HUES48 (cell line): ENCODE data around the gene RBM20.

Source experiments
- H3K27ac ChIP-seq: one replicate; pipeline ENCODE4 v1.7.0; 2013; ENCODE audit warnings: low read depth, low read length, inconsistent platforms
- H3K27me3 ChIP-seq: 2 replicates; pipeline ENCODE4 v1.6.1; 2013; ENCODE audit warnings: mild to moderate bottlenecking, low read length; ENCODE audit not compliant: control insufficient read depth, insufficient read depth
- H3K36me3 ChIP-seq: 2 replicates; pipeline ENCODE4 v1.6.1; 2013; ENCODE audit warnings: low read length; ENCODE audit not compliant: control insufficient read depth, insufficient read depth
- H3K4me1 ChIP-seq: 2 replicates; pipeline ENCODE4 v1.6.1; 2013; ENCODE audit warnings: mild to moderate bottlenecking, low read length; ENCODE audit not compliant: control insufficient read depth, insufficient read depth
- H3K4me3 ChIP-seq: 2 replicates; pipeline ENCODE4 v1.5.1; 2013; ENCODE audit warnings: mild to moderate bottlenecking, low read depth, low read length
- H3K9ac ChIP-seq: 2 replicates; pipeline ENCODE4 v1.6.1; 2013; ENCODE audit warnings: mild to moderate bottlenecking, low read depth, low read length, moderate library complexity
- H3K9me3 ChIP-seq: 2 replicates; pipeline ENCODE4 v1.6.1; 2013; ENCODE audit warnings: low read length; ENCODE audit not compliant: control insufficient read depth, insufficient read depth

RBM20 gene

DNA sequence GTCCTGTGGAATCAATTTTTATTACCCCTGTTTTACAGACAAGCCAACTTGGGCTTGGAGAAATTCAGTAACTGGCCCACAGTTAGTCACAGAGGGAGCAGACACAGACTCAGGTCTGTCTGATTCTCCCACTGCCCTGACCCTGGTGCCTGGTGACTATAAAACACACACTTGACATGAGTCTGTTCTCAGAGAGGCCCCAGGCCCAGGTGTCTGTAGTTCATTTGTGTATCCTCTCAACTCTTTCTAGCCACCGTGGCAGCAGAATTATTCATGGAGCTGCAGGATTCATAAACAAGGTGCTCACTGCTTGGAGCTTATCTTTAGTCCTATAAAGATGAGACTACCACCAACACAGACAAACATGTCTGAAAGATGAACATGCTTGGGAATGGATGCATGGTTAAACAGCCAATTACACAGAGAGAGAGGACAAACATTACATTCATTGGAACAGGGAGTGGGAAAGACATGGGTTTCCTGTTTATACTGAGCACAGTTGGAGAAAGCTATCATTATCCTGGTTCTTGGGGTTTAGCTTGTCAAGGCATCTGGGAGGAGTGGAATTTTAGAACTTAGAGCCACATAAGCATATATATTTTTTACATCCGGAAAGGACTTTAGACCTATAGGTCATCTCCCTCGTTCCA lies 148.5 kb downstream of the RBM20 start:
- Histone ChIP-seq H3K9me3 (no peaks in the 10 kb centered on the region), H3K9ac (no peak overlapping the region), H3K27ac (no peak overlapping the region), H3K36me3 (no peaks in the 10 kb centered on the region), H3K4me1 (no peaks in the 10 kb centered on the region), H3K4me3 (no peak overlapping the region), H3K27me3 (no peaks in the 10 kb centered on the region)

DNA sequence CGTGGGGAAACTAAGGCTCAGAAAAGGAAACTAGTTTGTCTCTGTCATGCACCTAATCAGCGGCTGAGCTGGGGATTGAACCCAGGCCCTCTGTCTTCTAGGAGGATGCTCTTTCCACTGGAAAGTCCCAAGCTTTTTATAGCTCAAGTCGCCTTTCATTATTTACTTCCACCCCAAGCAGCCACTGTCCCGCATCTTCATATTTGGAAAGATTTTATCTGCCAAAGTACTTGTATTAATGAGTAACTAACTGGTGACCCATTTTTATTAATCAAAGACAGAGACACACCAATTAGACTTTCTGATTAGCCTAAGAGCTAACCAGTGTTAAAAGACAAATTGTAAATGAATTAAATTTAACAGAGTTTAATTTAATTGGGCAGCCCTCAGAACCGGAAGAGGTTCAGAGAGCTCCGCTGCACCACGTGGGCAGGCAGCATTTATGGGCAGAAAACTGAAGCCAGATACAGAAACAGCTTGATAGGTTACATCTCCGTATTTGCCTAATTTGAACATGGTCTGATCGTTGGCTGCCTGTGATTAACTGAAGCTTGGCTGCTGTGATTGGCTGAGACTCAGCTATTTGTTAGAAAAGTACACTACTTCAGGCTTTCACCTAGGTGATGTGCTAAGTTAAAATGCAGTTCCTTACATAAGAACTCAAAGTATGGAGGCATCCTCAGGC lies 149.1 kb downstream of the RBM20 start:
- 0 out of 2 replicates have a peak overlapping the region, but pooled peaks have one; percentile 1 for H3K9ac ChIP-seq
- H3K9me3 ChIP-seq, result no peaks in the 10 kb centered on the region
- H3K36me3 ChIP-seq, result no peaks in the 10 kb centered on the region
- no peaks in the 10 kb centered on the region for H3K27me3 ChIP-seq
- no peaks in the 10 kb centered on the region for H3K4me1 ChIP-seq
- H3K4me3 ChIP-seq, result no peak overlapping the region
- no peak overlapping the region for H3K27ac ChIP-seq

DNA sequence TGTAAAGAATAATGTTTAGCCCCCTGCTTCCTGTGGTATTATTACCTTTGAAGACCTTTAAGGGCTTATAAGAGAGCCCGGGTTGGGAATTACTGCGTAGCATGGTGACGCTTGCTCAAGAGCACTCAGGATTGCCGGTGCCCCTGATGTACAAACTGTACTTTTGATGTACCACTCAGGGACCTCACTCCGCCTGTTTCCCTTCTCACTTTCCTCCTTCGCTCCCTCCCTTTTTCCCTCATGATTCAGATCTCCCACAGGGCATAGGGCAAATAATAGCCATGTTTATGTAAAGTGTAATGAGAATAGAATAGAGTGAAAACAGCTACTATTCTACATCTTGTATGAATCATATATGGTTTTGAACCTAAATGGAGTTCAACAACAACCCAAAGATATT lies 149.8 kb downstream of the RBM20 start:
- Histone ChIP-seq H3K27ac (no peak overlapping the region), H3K4me1 (no peaks in the 10 kb centered on the region)

DNA sequence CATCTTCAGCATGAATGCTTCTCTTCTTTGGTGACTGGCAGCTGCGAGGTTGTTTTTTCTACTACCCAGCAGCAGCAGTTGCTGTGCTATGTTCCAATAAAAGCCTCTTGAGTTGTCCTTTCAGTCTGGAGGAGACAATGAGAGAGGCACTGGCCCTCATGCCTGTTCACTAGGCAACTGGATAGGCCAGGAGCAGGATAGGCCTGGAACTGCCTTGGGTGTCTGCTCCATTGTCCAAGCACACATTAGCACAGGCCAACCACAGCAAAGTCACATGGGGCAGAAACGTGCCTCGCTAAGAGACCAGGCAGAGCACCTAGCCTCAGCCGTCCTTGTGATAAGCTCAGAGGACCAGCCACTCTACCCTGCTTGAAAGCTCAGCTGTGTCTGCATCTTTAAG lies 150.7 kb downstream of the RBM20 start:
- Histone ChIP-seq H3K36me3 (no peaks in the 10 kb centered on the region), H3K9ac (no peak overlapping the region), H3K9me3 (no peaks in the 10 kb centered on the region), H3K4me1 (no peaks in the 10 kb centered on the region), H3K27ac (no peak overlapping the region), H3K27me3 (no peaks in the 10 kb centered on the region; the same call in 1 of the 2 replicates), H3K4me3 (no peak overlapping the region)

More for the DNA sequence above, 149.8 kb downstream of the RBM20 start:
- Histone ChIP-seq H3K27me3 (no peaks in the 10 kb centered on the region), H3K9me3 (no peaks in the 10 kb centered on the region), H3K36me3 (no peaks in the 10 kb centered on the region), H3K4me3 (no peak overlapping the region), H3K9ac (no peak overlapping the region)

DNA sequence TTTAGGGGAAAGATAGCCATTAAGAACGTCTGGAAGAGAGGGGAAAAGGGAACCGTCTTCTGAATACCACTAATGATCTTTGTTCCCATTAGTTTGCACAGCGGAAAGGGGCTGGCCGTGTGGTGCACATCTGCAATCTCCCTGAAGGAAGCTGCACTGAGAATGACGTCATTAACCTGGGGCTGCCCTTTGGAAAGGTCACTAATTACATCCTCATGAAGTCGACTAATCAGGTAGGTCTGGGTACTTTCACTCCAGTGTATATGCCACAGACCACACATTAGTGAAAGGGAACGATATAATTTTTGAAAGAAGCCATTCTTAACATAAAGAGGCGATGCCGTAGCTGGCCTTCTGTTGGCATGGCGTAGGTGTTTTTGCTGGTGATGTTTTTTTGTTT lies 153.3 kb downstream of the RBM20 start:
- no peaks in the 10 kb centered on the region for H3K36me3 ChIP-seq
- no peak overlapping the region for H3K4me3 ChIP-seq
- no peaks in the 10 kb centered on the region for H3K4me1 ChIP-seq

DNA sequence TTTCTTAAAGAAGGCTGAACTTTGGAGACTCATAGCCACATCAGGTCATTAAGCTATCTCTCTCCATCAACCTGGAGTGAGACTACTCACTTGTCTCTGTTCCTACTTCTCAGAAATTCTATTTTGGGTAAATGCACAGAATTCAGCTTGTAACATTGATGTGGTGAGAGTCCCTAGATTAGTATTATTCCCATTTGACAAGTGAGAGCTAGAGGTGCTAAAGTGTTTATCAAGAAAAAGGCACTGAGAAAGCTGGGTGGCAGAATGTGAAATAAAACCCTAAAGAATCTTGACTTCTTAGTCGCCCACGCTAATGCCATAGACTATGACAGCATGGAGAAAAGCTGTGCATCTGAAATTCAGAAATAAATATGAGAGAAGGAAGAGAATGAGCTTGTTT lies 154.2 kb downstream of the RBM20 start:
- no peaks in the 10 kb centered on the region for H3K36me3 ChIP-seq

More for the DNA sequence above, 153.3 kb downstream of the RBM20 start:
- H3K9me3 ChIP-seq, result no peaks in the 10 kb centered on the region
- no peaks in the 10 kb centered on the region; the same call in 1 of the 2 replicates for H3K27me3 ChIP-seq
- no peak overlapping the region for H3K27ac ChIP-seq
- no peak overlapping the region for H3K9ac ChIP-seq

DNA sequence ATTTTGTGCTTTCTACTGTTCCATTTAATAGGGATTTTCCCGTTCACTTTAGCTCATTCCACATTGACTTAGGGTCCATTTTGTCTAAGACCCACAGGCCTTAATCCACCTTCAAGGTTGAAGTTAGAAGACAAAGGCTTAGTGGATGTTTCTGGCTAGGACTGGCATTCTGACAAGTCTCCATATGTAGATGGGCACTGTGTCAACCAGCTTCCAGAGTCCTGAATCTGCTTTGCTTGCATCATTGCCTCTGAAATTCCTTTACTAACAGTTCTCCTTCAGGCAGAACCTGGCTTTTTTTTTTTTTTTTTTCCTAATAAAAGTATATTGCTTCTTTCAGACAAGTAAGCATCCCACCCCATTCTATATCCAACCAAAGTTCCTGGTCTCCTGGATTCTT lies 158.0 kb downstream of the RBM20 start:
- Histone ChIP-seq H3K27me3 (no peaks in the 10 kb centered on the region; the same call in 1 of the 2 replicates), H3K27ac (no peak overlapping the region), H3K4me3 (no peak overlapping the region), H3K36me3 (no peaks in the 10 kb centered on the region), H3K4me1 (no peaks in the 10 kb centered on the region), H3K9me3 (no peaks in the 10 kb centered on the region), H3K9ac (no peak overlapping the region)

More for the DNA sequence above, 154.2 kb downstream of the RBM20 start:
- no peaks in the 10 kb centered on the region for H3K4me1 ChIP-seq
- H3K4me3 ChIP-seq, result no peak overlapping the region
- H3K27me3 ChIP-seq, result no peaks in the 10 kb centered on the region; the same call in 1 of the 2 replicates
- H3K27ac ChIP-seq, result no peak overlapping the region
- H3K9ac ChIP-seq, result no peak overlapping the region
- H3K9me3 ChIP-seq, result no peaks in the 10 kb centered on the region

DNA sequence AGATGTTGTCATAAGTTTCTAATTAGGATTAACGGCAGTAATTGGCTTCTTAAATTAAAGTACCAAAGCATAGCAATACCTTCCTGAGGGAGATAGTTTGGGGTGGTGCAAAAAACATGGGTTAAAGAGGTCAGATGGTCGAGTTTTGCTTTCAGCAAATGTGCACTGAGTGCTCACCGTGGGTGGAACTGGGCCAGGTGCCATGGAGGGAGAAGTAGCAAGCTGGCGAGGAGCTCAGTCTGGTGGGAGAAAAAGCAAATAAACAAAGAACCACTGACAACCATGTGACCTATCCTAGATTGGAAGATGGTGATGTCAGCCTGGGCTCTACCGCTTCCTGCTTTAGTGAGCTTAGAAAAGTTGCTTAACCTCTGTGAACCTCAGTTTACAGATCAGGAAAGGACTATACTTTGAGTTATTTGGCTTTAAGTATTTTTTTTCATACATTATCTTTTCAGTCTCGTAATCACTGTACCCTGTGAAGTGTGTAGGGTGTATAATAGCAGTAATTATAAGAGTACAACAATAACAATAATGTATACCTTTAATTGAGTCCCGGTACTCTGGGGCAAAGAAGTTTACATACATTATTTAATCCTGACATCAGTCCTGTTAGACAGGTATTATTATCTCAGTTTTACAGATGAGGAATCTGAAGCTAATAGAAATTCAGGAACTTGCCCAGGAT lies 158.6 kb downstream of the RBM20 start:
- H3K27me3 ChIP-seq, result no peaks in the 10 kb centered on the region; the same call in 1 of the 2 replicates
- H3K36me3 ChIP-seq, result no peaks in the 10 kb centered on the region
- H3K27ac ChIP-seq, result no peak overlapping the region
- no peaks in the 10 kb centered on the region for H3K4me1 ChIP-seq
- H3K9me3 ChIP-seq, result no peaks in the 10 kb centered on the region
- no peak overlapping the region for H3K4me3 ChIP-seq
- H3K9ac ChIP-seq, result no peak overlapping the region

DNA sequence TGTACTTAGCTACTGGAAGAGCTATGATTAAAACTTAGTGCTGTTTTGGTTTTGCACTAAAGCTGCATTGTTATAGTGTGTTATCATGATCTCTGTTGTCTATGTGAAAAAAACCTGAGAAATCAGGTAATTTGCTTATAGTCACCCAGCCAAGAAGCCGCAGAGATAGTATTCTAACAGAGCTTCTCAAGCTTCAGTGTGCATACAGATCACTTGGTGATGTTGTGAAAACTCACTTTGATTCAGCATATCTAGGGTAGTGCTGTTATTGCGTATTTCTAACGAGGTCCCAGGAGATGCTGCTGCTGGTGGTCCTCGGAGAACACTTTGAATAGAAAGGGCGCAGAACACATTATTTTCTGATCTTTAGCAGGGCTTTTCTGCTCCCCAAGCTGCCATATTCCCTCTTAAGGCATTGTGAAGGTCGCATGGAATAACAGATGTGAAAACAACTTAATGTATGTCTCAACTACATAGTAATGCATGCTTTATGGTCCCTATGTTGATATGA lies 159.2 kb downstream of the RBM20 start:
- no peak overlapping the region for H3K4me3 ChIP-seq
- H3K36me3 ChIP-seq, result no peaks in the 10 kb centered on the region
- no peak overlapping the region for H3K9ac ChIP-seq
- no peak overlapping the region for H3K27ac ChIP-seq
- H3K4me1 ChIP-seq, result no peaks in the 10 kb centered on the region
- H3K27me3 ChIP-seq, result no peaks in the 10 kb centered on the region; the same call in 1 of the 2 replicates
- H3K9me3 ChIP-seq, result no peaks in the 10 kb centered on the region

DNA sequence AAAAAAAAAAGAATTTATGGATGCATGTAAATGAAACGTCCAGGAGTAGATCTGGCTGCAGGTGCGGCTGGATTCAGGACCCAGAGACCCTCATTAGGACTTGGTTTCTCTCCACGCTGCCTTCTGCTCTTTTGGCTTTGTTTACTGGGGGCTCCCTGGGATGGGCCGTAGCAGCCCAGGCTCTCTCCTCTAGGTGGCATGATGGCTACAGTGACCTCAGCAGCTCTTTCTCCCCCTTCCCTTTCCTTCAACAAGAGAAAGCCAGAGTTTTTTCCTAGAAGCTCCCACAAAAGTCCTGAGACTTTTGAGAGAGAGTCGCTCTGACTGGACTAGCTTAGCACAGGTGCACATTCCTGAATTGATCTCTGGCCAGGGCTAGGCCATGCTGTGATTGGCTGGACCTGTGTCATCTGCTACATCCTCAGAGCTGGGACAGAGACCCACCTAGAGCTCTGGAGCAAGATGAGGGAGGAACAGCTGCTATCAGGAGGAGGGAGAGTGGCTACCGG lies 159.7 kb downstream of the RBM20 start:
- Histone ChIP-seq H3K9ac (no peak overlapping the region), H3K4me3 (no peak overlapping the region), H3K27ac (no peak overlapping the region), H3K27me3 (no peaks in the 10 kb centered on the region; the same call in 1 of the 2 replicates), H3K36me3 (no peaks in the 10 kb centered on the region), H3K9me3 (no peaks in the 10 kb centered on the region), H3K4me1 (no peaks in the 10 kb centered on the region)
